Subcutaneous adipose tissue (tissue), 4 donors: ENCODE data around the gene SHB. TPM values are rescaled to one million over a fixed set of nuclear protein-coding genes. Genes with fewer than 3 reads are reported as not detected.

ENCODE experiments used
- total RNA-seq, 4 donors: library from RNA; depleted of rRNA; stranded (reverse); fragments of >200 nt; gene quantifications; one replicate each; pipeline ENCODE4 v1.1.0, GENCODE V29; 2016
- TF ChIP-seq, protein P1 (sequence below): fragments of 450-650 bp; IDR thresholded peaks from one replicate; pipeline ENCODE4 v1.5.1; 2016; ENCODE audit warnings: low read depth, mild to moderate bottlenecking, control low read depth, antibody characterized with exemption, moderate library complexity

The SHB gene
- total RNA-seq, 4 donors from 2014 or later: 2.6 to 5.7 (median 4.7) TPM

DNA sequence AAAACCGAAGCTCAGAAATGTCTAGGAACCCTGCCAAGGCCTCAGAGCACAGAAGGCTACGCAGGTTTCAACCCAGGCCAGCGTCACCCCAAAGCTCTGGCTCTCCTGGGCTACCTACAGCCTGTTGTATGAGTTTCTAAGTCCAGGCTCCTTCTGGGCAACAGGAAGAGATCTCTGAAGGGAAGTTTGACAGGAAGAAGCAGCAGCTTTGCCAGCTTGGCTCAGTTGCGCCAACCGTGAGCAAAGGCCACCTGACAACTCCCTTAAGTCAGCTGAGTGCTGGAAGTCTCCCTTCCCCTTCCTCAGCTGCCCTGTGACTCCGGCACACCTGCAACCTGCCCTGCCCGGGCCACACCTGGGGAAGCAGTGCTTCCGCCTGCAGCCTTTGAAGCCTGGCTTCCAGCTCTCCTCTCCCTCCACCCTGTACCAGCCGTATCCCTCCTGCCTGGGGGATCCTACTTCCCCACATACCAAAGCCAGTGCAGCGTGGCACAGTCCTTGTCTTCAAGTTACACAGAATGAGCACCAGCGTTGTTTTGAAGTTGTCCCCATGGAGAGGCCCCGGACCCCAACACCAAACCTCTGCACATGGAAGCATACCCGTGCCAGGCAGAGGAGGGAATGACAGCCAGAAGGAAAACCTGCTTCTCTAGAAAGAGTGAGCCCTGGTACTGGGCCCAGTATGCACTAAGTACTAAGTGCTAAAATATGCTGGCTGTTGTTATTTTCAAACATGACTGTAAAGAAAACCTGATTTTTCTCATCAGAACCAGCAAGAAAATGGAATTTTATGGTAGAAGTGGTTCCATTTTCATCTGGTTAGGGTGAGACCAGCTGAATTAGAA is 36.5 kb downstream of the SHB start:
- TF ChIP-seq, protein P1, sequence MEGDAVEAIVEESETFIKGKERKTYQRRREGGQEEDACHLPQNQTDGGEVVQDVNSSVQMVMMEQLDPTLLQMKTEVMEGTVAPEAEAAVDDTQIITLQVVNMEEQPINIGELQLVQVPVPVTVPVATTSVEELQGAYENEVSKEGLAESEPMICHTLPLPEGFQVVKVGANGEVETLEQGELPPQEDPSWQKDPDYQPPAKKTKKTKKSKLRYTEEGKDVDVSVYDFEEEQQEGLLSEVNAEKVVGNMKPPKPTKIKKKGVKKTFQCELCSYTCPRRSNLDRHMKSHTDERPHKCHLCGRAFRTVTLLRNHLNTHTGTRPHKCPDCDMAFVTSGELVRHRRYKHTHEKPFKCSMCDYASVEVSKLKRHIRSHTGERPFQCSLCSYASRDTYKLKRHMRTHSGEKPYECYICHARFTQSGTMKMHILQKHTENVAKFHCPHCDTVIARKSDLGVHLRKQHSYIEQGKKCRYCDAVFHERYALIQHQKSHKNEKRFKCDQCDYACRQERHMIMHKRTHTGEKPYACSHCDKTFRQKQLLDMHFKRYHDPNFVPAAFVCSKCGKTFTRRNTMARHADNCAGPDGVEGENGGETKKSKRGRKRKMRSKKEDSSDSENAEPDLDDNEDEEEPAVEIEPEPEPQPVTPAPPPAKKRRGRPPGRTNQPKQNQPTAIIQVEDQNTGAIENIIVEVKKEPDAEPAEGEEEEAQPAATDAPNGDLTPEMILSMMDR: no peak

DNA sequence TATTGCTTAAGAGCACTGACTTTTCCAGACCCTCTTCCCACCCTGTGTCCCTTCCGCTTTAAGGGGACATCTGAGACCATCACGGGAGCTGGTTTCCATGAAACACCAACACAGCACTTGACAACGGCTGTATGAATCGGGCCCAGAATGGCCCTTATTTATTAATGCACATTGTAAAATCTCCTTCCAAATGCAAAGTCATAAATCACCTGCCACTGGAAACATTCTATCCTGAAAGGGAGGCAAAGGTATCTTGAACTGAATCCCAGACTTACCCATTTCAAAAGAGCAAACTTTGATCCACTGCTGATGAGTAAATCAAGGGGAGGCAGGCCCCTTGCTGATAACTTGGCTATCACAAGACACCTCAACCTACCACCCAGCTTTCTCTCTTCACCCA is 37.4 kb downstream of the SHB start:
- TF ChIP-seq, protein P1: no peak

DNA sequence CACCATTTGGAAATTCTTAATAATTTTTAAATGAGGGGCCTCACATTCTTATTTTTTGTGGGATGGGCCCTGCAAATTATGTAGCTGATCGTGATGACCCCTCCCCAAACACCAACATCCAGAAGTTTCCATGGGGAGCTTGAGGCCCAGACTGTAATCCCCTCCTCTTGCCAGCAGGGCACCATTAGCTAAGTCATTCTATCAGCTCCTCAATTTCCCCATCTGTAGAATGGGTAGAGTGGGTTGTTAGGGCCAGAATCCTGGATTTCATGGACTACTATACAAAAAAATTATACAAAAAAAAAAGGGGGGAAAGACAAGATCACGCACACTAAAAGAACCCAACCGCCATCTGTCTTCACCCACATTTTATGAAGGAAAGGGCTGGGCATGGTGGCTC is 38.4 kb downstream of the SHB start:
- TF ChIP-seq, protein P1: no peak

DNA sequence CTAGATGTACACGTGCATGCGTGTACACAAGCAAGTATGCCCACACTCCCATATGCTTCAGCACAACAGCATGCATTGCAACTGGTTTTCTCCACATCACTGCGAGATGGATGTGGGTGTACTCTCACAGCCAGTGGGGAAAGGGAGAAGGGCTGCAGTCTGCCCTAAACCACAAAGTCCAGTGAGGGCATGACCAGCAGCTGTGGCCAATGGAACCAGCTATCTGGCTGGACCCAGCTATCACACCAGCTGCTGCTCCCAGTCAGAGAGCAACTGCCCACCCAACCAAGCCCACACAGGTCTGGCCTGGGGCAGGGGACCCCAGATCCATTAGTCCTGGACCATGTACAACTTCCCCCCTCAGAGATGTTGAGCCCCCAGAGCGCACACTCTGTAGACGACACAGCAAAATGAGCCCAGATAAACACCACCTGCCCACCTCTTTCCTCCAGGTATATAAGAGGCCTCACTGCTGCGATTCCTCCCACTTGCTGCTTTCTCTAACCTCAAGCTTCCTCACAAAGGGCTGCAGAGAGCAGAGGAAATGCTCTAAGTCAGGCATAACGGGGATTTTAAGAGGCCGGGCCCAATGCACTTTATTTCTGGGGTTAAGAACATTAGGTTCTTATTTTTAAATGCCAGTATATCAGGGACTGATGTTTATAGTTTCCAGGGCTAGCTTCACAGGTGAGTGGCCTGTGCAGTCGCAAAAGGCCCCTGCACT is 39.0 kb downstream of the SHB start:
- TF ChIP-seq, protein P1: no peak

DNA sequence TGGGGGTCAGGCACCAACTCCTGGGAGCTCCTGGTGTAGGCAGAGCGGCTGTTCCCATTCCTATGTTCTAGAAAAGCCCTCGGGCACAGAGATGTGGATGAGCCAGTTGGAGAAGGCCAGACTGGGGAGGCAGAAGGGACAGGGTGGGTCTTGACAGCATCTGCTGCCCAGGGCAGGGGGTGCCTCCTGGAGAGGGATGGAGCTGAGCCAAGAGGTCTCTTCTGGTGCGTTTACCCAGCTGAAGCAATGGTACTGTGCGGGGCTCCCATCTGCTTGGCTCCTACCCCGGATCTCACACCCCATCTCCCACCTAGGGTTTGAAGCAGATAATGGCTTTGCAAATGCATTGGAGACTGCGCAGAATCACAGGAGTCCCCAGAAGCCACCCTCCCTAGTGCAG is 41.3 kb downstream of the SHB start:
- TF ChIP-seq, protein P1: no peak

DNA sequence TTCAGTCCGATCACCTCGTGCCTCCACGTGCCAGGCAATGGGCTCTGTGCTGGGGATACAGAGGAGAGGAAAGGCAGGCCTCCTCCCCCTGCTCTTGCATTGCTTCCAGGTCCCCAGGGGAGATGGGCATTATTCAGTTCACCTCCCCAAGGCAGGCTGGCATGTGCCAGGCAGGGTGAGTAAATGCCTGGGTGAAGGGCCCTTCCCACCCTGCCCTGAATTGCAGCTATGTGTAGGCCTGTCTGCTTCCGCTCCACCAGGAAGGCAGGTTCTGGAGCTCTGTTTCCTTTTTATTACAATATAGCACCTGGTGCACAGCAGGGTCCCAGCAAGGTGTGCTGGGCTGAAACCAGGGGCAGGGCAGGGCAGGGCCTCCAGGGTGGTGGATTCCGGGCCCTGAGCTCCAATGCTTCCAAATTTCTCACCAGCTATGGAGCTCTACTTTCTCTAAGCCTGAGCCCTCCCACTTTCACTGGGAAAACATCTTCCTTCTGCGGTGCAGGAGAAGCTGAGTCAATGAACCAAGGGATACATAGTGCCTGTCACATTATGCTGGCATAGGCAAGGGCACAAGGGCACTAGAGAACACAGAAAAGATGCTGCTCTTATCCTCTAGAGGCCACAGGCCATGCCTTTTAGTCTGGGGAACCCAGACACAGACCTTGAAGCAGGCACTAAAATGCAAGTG is 42.0 kb downstream of the SHB start:
- TF ChIP-seq, protein P1: no peak
